Smooth muscle cell (in vitro differentiated cells): ENCODE data around the gene NCLN. TPM values are rescaled to one million over a fixed set of nuclear protein-coding genes. Genes with fewer than 3 reads are reported as not detected.

Experiments used
- DNase-seq: peaks from one replicate; lab custom pipeline; 2025; ENCODE audit not compliant: unreplicated experiment; lab: John Stamatoyannopoulos, UW
- H2AFZ ChIP-seq: fragments of 200-600 bp; sonication (generic); 2 replicates; pipeline ENCODE4 v1.6.0; 2016; ENCODE audit warnings: antibody characterized with exemption, low read depth, mild to moderate bottlenecking
- H3F3A ChIP-seq: fragments of 200-600 bp; sonication (generic); 2 replicates; pipeline ENCODE4 v1.6.0; 2017; ENCODE audit warnings: antibody characterized with exemption, low read depth
- H3K27ac ChIP-seq: fragments of 200-600 bp; sonication (generic); 2 replicates; pipeline ENCODE4 v1.5.1; 2016; ENCODE audit warnings: low read depth, mild to moderate bottlenecking
- H3K27me3 ChIP-seq: fragments of 200-600 bp; sonication (generic); 2 replicates; pipeline ENCODE4 v1.6.1; 2016; ENCODE audit warnings: low read depth, mild to moderate bottlenecking
- H3K36me3 ChIP-seq: fragments of 200-600 bp; sonication (generic); 2 replicates; pipeline ENCODE4 v1.5.1; 2016; ENCODE audit warnings: low read depth
- H3K4me1 ChIP-seq: fragments of 200-600 bp; sonication (generic); 2 replicates; pipeline ENCODE4 v1.5.1; 2016; ENCODE audit warnings: low read depth
- H3K4me2 ChIP-seq: fragments of 200-600 bp; sonication (generic); 2 replicates; pipeline ENCODE4 v1.6.0; 2016; ENCODE audit warnings: mild to moderate bottlenecking
- H3K4me3 ChIP-seq: fragments of 200-600 bp; sonication (generic); 2 replicates; pipeline ENCODE4 v1.5.1; 2016; ENCODE audit warnings: mild to moderate bottlenecking
- H3K79me2 ChIP-seq: fragments of 200-600 bp; sonication (generic); 2 replicates; pipeline ENCODE4 v1.6.0; 2016; ENCODE audit warnings: low read depth, mild to moderate bottlenecking
- H3K9ac ChIP-seq: fragments of 200-600 bp; sonication (generic); 2 replicates; pipeline ENCODE4 v1.6.0; 2016; ENCODE audit warnings: low read depth
- H3K9me3 ChIP-seq: fragments of 200-600 bp; sonication (generic); replicated peaks from 2 replicates; pipeline ENCODE4 v1.5.1; 2016; ENCODE audit warnings: low read depth
- H4K20me1 ChIP-seq: fragments of 200-600 bp; sonication (generic); 2 replicates; pipeline ENCODE4 v1.6.0; 2016; ENCODE audit warnings: low read depth
- CTCF ChIP-seq: fragments of 200-600 bp; sonication (generic); IDR thresholded peaks from 2 replicates; pipeline ENCODE4 v1.5.1; 2017; ENCODE audit warnings: borderline replicate concordance, mild to moderate bottlenecking, antibody characterized with exemption; ENCODE audit not compliant: insufficient read depth, poor library complexity, severe bottlenecking
- WGBS: methylation state at CpG from one replicate; pipeline ENCODE4 v1.1.7; 2016; ENCODE audit warnings: low lambda C conversion rate; 5-methylcytosine and 5-hydroxymethylcytosine counted together
- polyA plus RNA-seq: library from polyadenylated mRNA; unstranded; fragments of >200 nt; fragmentation: Nextera tagmentation; extraction: Ambion mirVana; gene quantifications from 2 replicates; pipeline ENCODE4 v1.2.1, GENCODE V29; 2016
- total RNA-seq: library from RNA; depleted of rRNA; stranded (reverse); fragments of >200 nt; gene quantifications from 2 replicates; pipeline ENCODE4 v1.2.3, GENCODE V29; 2014

Gene NCLN
- total and polyA plus RNA-seq, 2 experiments from 2014 or later = 44.5 to 97.4 TPM

GRCh38 chr19:3188627-3189596 lies 3.2 kb downstream of the NCLN start:
- Histone ChIP-seq H3K4me3 (no peak overlapping the region), H4K20me1 (peaks cover 26% of the 10 kb centered on the region), H3K4me1 (peaks cover 6% of the 10 kb centered on the region), H3K9me3 (no peaks in the 10 kb centered on the region), H3K36me3 (no peaks in the 10 kb centered on the region), H3F3A (no peaks in the 10 kb centered on the region), H3K9ac (no peak overlapping the region), H3K4me2 (no peak overlapping the region), H3K27ac (no peak overlapping the region), H2AFZ (no peak overlapping the region), H3K27me3 (no peaks in the 10 kb centered on the region), H3K79me2 (peaks cover 53% of the 10 kb centered on the region)
- TF ChIP-seq CTCF = no peak
- no peak for DNase-seq
- WGBS = 98% methylated on average over 35 of the region's 35 CpGs

- Histone ChIP-seq H3K9ac (no peak overlapping the region), H4K20me1 (peaks cover 26% of the 10 kb centered on the region), H3F3A (no peaks in the 10 kb centered on the region), H3K4me2 (no peak overlapping the region), H3K9me3 (no peaks in the 10 kb centered on the region), H3K27ac (no peak overlapping the region), H3K4me3 (no peak overlapping the region), H3K79me2 (peaks cover 53% of the 10 kb centered on the region), H3K36me3 (no peaks in the 10 kb centered on the region), H3K4me1 (peaks cover 6% of the 10 kb centered on the region), H3K27me3 (no peaks in the 10 kb centered on the region), H2AFZ (no peak overlapping the region)
- no peak for TF ChIP-seq CTCF
- DNase-seq = no peak
- 96% methylated on average over 28 of the region's 28 CpGs for WGBS
Measured at GRCh38 chr19:3189702-3190469, 4.2 kb downstream of the NCLN start.

GRCh38 chr19:3190470-3190770 lies 4.7 kb downstream of the NCLN start:
- no peak for DNase-seq
- no peak for TF ChIP-seq CTCF
- 99% methylated on average over 18 of the region's 18 CpGs for WGBS
- Histone ChIP-seq H3K9me3 (no peaks in the 10 kb centered on the region), H3K9ac (no peak overlapping the region), H3K27ac (no peak overlapping the region), H3K4me1 (peaks cover 6% of the 10 kb centered on the region), H3F3A (no peaks in the 10 kb centered on the region), H2AFZ (no peak overlapping the region), H4K20me1 (peaks cover 26% of the 10 kb centered on the region), H3K79me2 (peaks cover 53% of the 10 kb centered on the region), H3K27me3 (no peaks in the 10 kb centered on the region), H3K4me2 (no peak overlapping the region), H3K4me3 (no peak overlapping the region), H3K36me3 (no peaks in the 10 kb centered on the region)
